ENCODE data around the gene POGZ. TPM values are rescaled to one million over a fixed set of nuclear protein-coding genes. Genes with fewer than 3 reads are reported as not detected.
"Not testable (repeated sequence)": the region's sequence is repeated elsewhere in the genome, so short reads cannot be mapped to it uniquely, and the experiment has no call there.

Gene POGZ
- total RNA-seq, 1 experiment from 2014 or later: 77.9 TPM

DNA sequence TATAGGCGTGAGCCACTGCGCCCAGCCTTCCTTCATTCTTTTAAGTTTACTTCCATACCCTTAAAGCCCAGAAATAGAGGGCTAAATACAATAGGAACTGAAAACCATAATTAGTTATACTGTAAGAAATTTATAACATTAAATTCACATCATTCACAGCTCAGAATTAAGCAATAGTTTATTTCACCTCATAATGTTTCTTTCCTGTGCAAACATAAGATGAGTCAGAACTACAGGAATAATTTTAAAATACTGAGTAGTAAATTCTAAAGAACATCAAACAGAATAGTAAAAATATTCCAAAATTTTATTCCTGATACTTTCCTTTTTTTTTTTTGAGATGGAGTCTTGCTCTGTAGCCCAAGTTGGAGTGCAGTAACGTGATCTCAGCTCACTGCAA lies 24.1 kb downstream of the POGZ start:
- no TSS peak for BruUV-seq (replicated peaks)
- H3K4me1 ChIP-seq (ENCODE audit: insufficient read depth, low read length): peaks cover 12% of the 10 kb centered on the region
- peak overlapping the region; percentile 1; the same call in 1 of the 2 replicates for H3K4me2 ChIP-seq (ENCODE audit: low read length)
- H3K79me2 ChIP-seq (ENCODE audit: low read length): peaks cover 87% of the 10 kb centered on the region
- intact Hi-C loops (cut with micrococcal nuclease): no loop called here
- DNase-seq: peak; percentile 35
- H3F3A ChIP-seq (ENCODE audit: low read length, unreplicated experiment): peaks cover 3% of the 10 kb centered on the region
- peaks cover 4% of the 10 kb centered on the region; the same call in 1 of the 2 replicates for H4K20me1 ChIP-seq (ENCODE audit: low read length)
- peaks cover 5% of the 10 kb centered on the region for H3K36me3 ChIP-seq (ENCODE audit: low read depth, low read length)
- no peaks in the 10 kb centered on the region for H3K9me3 ChIP-seq (ENCODE audit: low read length)
- POLR2A ChIA-PET (ENCODE audit: unreplicated experiment): interaction anchor here (0.7 kb wide), 2 partner anchors 63 to 153 kb away, joined by 4 to 9 read pairs; partner anchors contain the start of gene ZNF687
- peak; percentile 88 for ATAC-seq
- no peak overlapping the region for H3K27ac ChIP-seq (ENCODE audit: low read length)
- no peaks in the 10 kb centered on the region for H3K27me3 ChIP-seq (ENCODE audit: low read length)
- CTCF ChIA-PET: interaction anchor here (0.6 to 0.7 kb wide), 2 partner anchors 76 to 193 kb away, joined by 3 read pairs; partner anchors contain the start of gene CGN
- H3K4me3 ChIP-seq (ENCODE audit: low read length): no peak overlapping the region
- no peak overlapping the region for H2AFZ ChIP-seq (ENCODE audit: low read length)
- H3K9ac ChIP-seq (ENCODE audit: low read length): no peak overlapping the region
- H3K9me2 ChIP-seq (replicated peaks; ENCODE audit: low read length): no peaks in the 10 kb centered on the region
- TF ChIP-seq EZH2 (IDR thresholded peaks at IDR 0.05; ENCODE audit: low read length, unreplicated experiment) (no peak), EZH2phosphoT487 (IDR thresholded peaks at IDR 0.05; ENCODE audit: borderline replicate concordance, low read length) (no peak)
- TF ChIP-seq, protein P1, sequence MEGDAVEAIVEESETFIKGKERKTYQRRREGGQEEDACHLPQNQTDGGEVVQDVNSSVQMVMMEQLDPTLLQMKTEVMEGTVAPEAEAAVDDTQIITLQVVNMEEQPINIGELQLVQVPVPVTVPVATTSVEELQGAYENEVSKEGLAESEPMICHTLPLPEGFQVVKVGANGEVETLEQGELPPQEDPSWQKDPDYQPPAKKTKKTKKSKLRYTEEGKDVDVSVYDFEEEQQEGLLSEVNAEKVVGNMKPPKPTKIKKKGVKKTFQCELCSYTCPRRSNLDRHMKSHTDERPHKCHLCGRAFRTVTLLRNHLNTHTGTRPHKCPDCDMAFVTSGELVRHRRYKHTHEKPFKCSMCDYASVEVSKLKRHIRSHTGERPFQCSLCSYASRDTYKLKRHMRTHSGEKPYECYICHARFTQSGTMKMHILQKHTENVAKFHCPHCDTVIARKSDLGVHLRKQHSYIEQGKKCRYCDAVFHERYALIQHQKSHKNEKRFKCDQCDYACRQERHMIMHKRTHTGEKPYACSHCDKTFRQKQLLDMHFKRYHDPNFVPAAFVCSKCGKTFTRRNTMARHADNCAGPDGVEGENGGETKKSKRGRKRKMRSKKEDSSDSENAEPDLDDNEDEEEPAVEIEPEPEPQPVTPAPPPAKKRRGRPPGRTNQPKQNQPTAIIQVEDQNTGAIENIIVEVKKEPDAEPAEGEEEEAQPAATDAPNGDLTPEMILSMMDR (conservative IDR thresholded peaks at IDR 0.05; ENCODE audit: low read depth, low read length): no peak

GRCh38 chr1:151433827-151434226 lies 25.5 kb downstream of the POGZ start:
- H2AFZ ChIP-seq (ENCODE audit: low read length); DNase-seq; POLR2A ChIA-PET (ENCODE audit: unreplicated experiment); H3K9me2 ChIP-seq (replicated peaks; ENCODE audit: low read length); H3K9ac ChIP-seq (ENCODE audit: low read length); H3K4me2 ChIP-seq (ENCODE audit: low read length); ATAC-seq; BruUV-seq (replicated peaks); H3F3A ChIP-seq (ENCODE audit: low read length, unreplicated experiment); H4K20me1 ChIP-seq (ENCODE audit: low read length); H3K9me3 ChIP-seq (ENCODE audit: low read length); intact Hi-C loops (cut with micrococcal nuclease); H3K27me3 ChIP-seq (ENCODE audit: low read length); CTCF ChIA-PET; H3K27ac ChIP-seq (ENCODE audit: low read length); H3K4me3 ChIP-seq (ENCODE audit: low read length): not testable (repeated sequence)
- H3K79me2 ChIP-seq (ENCODE audit: low read length): peaks cover 75% of the 10 kb centered on the region
- peaks cover 14% of the 10 kb centered on the region for H3K36me3 ChIP-seq (ENCODE audit: low read depth, low read length)
- peaks cover 12% of the 10 kb centered on the region for H3K4me1 ChIP-seq (ENCODE audit: insufficient read depth, low read length)

- Histone ChIP-seq H3K36me3 (ENCODE audit: low read depth, low read length) (peaks cover 64% of the 10 kb centered on the region), H3K9ac (ENCODE audit: low read length) (no peak overlapping the region), H3K9me3 (ENCODE audit: low read length) (no peaks in the 10 kb centered on the region), H4K20me1 (ENCODE audit: low read length) (no peaks in the 10 kb centered on the region; the same call in 1 of the 2 replicates), H3K4me1 (ENCODE audit: insufficient read depth, low read length) (no peaks in the 10 kb centered on the region), H3K79me2 (ENCODE audit: low read length) (peaks cover 23% of the 10 kb centered on the region), H3K9me2 (replicated peaks; ENCODE audit: low read length) (no peaks in the 10 kb centered on the region), H3K4me2 (ENCODE audit: low read length) (no peak overlapping the region), H3K27me3 (ENCODE audit: low read length) (no peaks in the 10 kb centered on the region), H3F3A (ENCODE audit: low read length, unreplicated experiment) (peaks cover 3% of the 10 kb centered on the region), H3K27ac (ENCODE audit: low read length) (no peak overlapping the region), H3K4me3 (ENCODE audit: low read length) (no peak overlapping the region), H2AFZ (ENCODE audit: low read length) (no peak overlapping the region)
- CTCF ChIA-PET: interaction anchor here (0.5 kb wide), 1 partner anchor 83 kb away, joined by 3 read pairs; the partner anchor contains the start of gene CGN
- DNase-seq (no peak), ATAC-seq (no peak)
- no peak for TF ChIP-seq EZH2phosphoT487 (IDR thresholded peaks at IDR 0.05; ENCODE audit: borderline replicate concordance, low read length)
- TF ChIP-seq EZH2 (IDR thresholded peaks at IDR 0.05; ENCODE audit: low read length, unreplicated experiment): no peak
- TF ChIP-seq, protein P1 (conservative IDR thresholded peaks at IDR 0.05; ENCODE audit: low read depth, low read length): no peak
- no TSS peak for BruUV-seq (replicated peaks)
- intact Hi-C loops (cut with micrococcal nuclease): no loop called here
- POLR2A ChIA-PET (ENCODE audit: unreplicated experiment): no interaction called here
Observed at GRCh38 chr1:151428068-151428467, 31.2 kb downstream of the POGZ start.
